Measurements from ENCODE around the gene TMEM163.

Gene TMEM163

GRCh38 chr2:134452042-134452733 is 266.6 kb downstream of the TMEM163 start:
- WGBS (ENCODE audit: insufficient coverage, insufficient read length): no CpG with 5 or more reads among the region's 9 CpGs
- H3K36me3 ChIP-seq (ENCODE audit: control insufficient read depth, insufficient read depth, low read length): peaks cover 6% of the 10 kb centered on the region; the same call in 1 of the 2 replicates
- no peaks in the 10 kb centered on the region for H3K4me1 ChIP-seq (ENCODE audit: control insufficient read depth, insufficient read depth, low read length)
- no peaks in the 10 kb centered on the region for H3K27me3 ChIP-seq (ENCODE audit: control insufficient read depth, insufficient read depth, low read length)
- no peak overlapping the region for H3K4me3 ChIP-seq (ENCODE audit: low read length)
- H3K9me3 ChIP-seq (ENCODE audit: control insufficient read depth, insufficient read depth, low read length): no peaks in the 10 kb centered on the region
- no peak overlapping the region for H3K27ac ChIP-seq (ENCODE audit: low read length)
- no peak for DNase-seq (ENCODE audit: low read depth, low spot score)

GRCh38 chr2:134451347-134451630 is 267.5 kb downstream of the TMEM163 start:
- Histone ChIP-seq H3K27ac (ENCODE audit: low read length) (no peak overlapping the region), H3K4me1 (ENCODE audit: control insufficient read depth, insufficient read depth, low read length) (no peaks in the 10 kb centered on the region), H3K27me3 (ENCODE audit: control insufficient read depth, insufficient read depth, low read length) (no peaks in the 10 kb centered on the region), H3K36me3 (ENCODE audit: control insufficient read depth, insufficient read depth, low read length) (peaks cover 6% of the 10 kb centered on the region; the same call in 1 of the 2 replicates), H3K9me3 (ENCODE audit: control insufficient read depth, insufficient read depth, low read length) (no peaks in the 10 kb centered on the region), H3K4me3 (ENCODE audit: low read length) (no peak overlapping the region)
- DNase-seq (ENCODE audit: low read depth, low spot score): no peak
- WGBS (ENCODE audit: insufficient coverage, insufficient read length): no CpG with 5 or more reads among the region's 2 CpGs

GRCh38 chr2:134449751-134450513 is 268.9 kb downstream of the TMEM163 start:
- Histone ChIP-seq H3K27me3 (ENCODE audit: control insufficient read depth, insufficient read depth, low read length) (no peaks in the 10 kb centered on the region), H3K27ac (ENCODE audit: low read length) (no peak overlapping the region), H3K4me1 (ENCODE audit: control insufficient read depth, insufficient read depth, low read length) (no peaks in the 10 kb centered on the region), H3K9me3 (ENCODE audit: control insufficient read depth, insufficient read depth, low read length) (no peaks in the 10 kb centered on the region), H3K36me3 (ENCODE audit: control insufficient read depth, insufficient read depth, low read length) (peaks cover 6% of the 10 kb centered on the region; the same call in 1 of the 2 replicates), H3K4me3 (ENCODE audit: low read length) (no peak overlapping the region)
- DNase-seq (ENCODE audit: low read depth, low spot score): no peak
- no CpG with 5 or more reads among the region's 15 CpGs for WGBS (ENCODE audit: insufficient coverage, insufficient read length)

GRCh38 chr2:134449157-134449556 is 269.6 kb downstream of the TMEM163 start:
- no peak for DNase-seq (ENCODE audit: low read depth, low spot score)
- no peaks in the 10 kb centered on the region for H3K27me3 ChIP-seq (ENCODE audit: control insufficient read depth, insufficient read depth, low read length)
- no peaks in the 10 kb centered on the region for H3K9me3 ChIP-seq (ENCODE audit: control insufficient read depth, insufficient read depth, low read length)
- H3K4me1 ChIP-seq (ENCODE audit: control insufficient read depth, insufficient read depth, low read length): no peaks in the 10 kb centered on the region
- no CpG with 5 or more reads among the region's 7 CpGs for WGBS (ENCODE audit: insufficient coverage, insufficient read length)
- no peak overlapping the region for H3K27ac ChIP-seq (ENCODE audit: low read length)
- H3K4me3 ChIP-seq (ENCODE audit: low read length): no peak overlapping the region
- H3K36me3 ChIP-seq (ENCODE audit: control insufficient read depth, insufficient read depth, low read length): peaks cover 6% of the 10 kb centered on the region; the same call in 1 of the 2 replicates

- Histone ChIP-seq H3K36me3 (ENCODE audit: control insufficient read depth, insufficient read depth, low read length) (peaks cover 6% of the 10 kb centered on the region; the same call in 1 of the 2 replicates), H3K27me3 (ENCODE audit: control insufficient read depth, insufficient read depth, low read length) (no peaks in the 10 kb centered on the region), H3K4me1 (ENCODE audit: control insufficient read depth, insufficient read depth, low read length) (no peaks in the 10 kb centered on the region), H3K4me3 (ENCODE audit: low read length) (no peak overlapping the region), H3K27ac (ENCODE audit: low read length) (no peak overlapping the region), H3K9me3 (ENCODE audit: control insufficient read depth, insufficient read depth, low read length) (no peaks in the 10 kb centered on the region)
- WGBS (ENCODE audit: insufficient coverage, insufficient read length): no CpG with 5 or more reads among the region's 6 CpGs
- DNase-seq (ENCODE audit: low read depth, low spot score): no peak
Measured at GRCh38 chr2:134448650-134449049, 270.1 kb downstream of the TMEM163 start.

- WGBS (ENCODE audit: insufficient coverage, insufficient read length): no CpG with 5 or more reads among the region's 4 CpGs
- no peaks in the 10 kb centered on the region for H3K27me3 ChIP-seq (ENCODE audit: control insufficient read depth, insufficient read depth, low read length)
- H3K4me1 ChIP-seq (ENCODE audit: control insufficient read depth, insufficient read depth, low read length): no peaks in the 10 kb centered on the region
- H3K36me3 ChIP-seq (ENCODE audit: control insufficient read depth, insufficient read depth, low read length): peaks cover 6% of the 10 kb centered on the region; the same call in 1 of the 2 replicates
- H3K9me3 ChIP-seq (ENCODE audit: control insufficient read depth, insufficient read depth, low read length): no peaks in the 10 kb centered on the region
- H3K4me3 ChIP-seq (ENCODE audit: low read length): no peak overlapping the region
- no peak overlapping the region for H3K27ac ChIP-seq (ENCODE audit: low read length)
- DNase-seq (ENCODE audit: low read depth, low spot score): no peak
Measured at GRCh38 chr2:134447669-134448068, 271.1 kb downstream of the TMEM163 start.

GRCh38 chr2:134446383-134447017 is 272.3 kb downstream of the TMEM163 start:
- Histone ChIP-seq H3K4me1 (ENCODE audit: control insufficient read depth, insufficient read depth, low read length) (no peaks in the 10 kb centered on the region), H3K36me3 (ENCODE audit: control insufficient read depth, insufficient read depth, low read length) (peaks cover 6% of the 10 kb centered on the region; the same call in 1 of the 2 replicates), H3K27me3 (ENCODE audit: control insufficient read depth, insufficient read depth, low read length) (no peaks in the 10 kb centered on the region), H3K27ac (ENCODE audit: low read length) (no peak overlapping the region), H3K4me3 (ENCODE audit: low read length) (no peak overlapping the region), H3K9me3 (ENCODE audit: control insufficient read depth, insufficient read depth, low read length) (no peaks in the 10 kb centered on the region)
- DNase-seq (ENCODE audit: low read depth, low spot score): no peak
- no CpG with 5 or more reads among the region's 8 CpGs for WGBS (ENCODE audit: insufficient coverage, insufficient read length)

GRCh38 chr2:134445985-134446382 is 272.8 kb downstream of the TMEM163 start:
- H3K36me3 ChIP-seq (ENCODE audit: control insufficient read depth, insufficient read depth, low read length): peaks cover 6% of the 10 kb centered on the region; the same call in 1 of the 2 replicates
- no CpG with 5 or more reads among the region's 11 CpGs for WGBS (ENCODE audit: insufficient coverage, insufficient read length)
- no peaks in the 10 kb centered on the region for H3K4me1 ChIP-seq (ENCODE audit: control insufficient read depth, insufficient read depth, low read length)

GRCh38 chr2:134445116-134445515 is 273.7 kb downstream of the TMEM163 start:
- WGBS (ENCODE audit: insufficient coverage, insufficient read length): no CpG with 5 or more reads among the region's 4 CpGs
- H3K4me1 ChIP-seq (ENCODE audit: control insufficient read depth, insufficient read depth, low read length): no peaks in the 10 kb centered on the region

More at GRCh38 chr2:134445985-134446382, 272.8 kb downstream of the TMEM163 start:
- no peak overlapping the region for H3K27ac ChIP-seq (ENCODE audit: low read length)
- H3K27me3 ChIP-seq (ENCODE audit: control insufficient read depth, insufficient read depth, low read length): no peaks in the 10 kb centered on the region
- no peak for DNase-seq (ENCODE audit: low read depth, low spot score)
- H3K9me3 ChIP-seq (ENCODE audit: control insufficient read depth, insufficient read depth, low read length): no peaks in the 10 kb centered on the region
- no peak overlapping the region for H3K4me3 ChIP-seq (ENCODE audit: low read length)

GRCh38 chr2:134443814-134444480 is 274.9 kb downstream of the TMEM163 start:
- Histone ChIP-seq H3K4me1 (ENCODE audit: control insufficient read depth, insufficient read depth, low read length) (no peaks in the 10 kb centered on the region), H3K4me3 (ENCODE audit: low read length) (no peak overlapping the region), H3K27ac (ENCODE audit: low read length) (no peak overlapping the region), H3K27me3 (ENCODE audit: control insufficient read depth, insufficient read depth, low read length) (no peaks in the 10 kb centered on the region), H3K9me3 (ENCODE audit: control insufficient read depth, insufficient read depth, low read length) (no peaks in the 10 kb centered on the region), H3K36me3 (ENCODE audit: control insufficient read depth, insufficient read depth, low read length) (peaks cover 6% of the 10 kb centered on the region; the same call in 1 of the 2 replicates)
- no CpG with 5 or more reads among the region's 11 CpGs for WGBS (ENCODE audit: insufficient coverage, insufficient read length)
- no peak for DNase-seq (ENCODE audit: low read depth, low spot score)

More at GRCh38 chr2:134445116-134445515, 273.7 kb downstream of the TMEM163 start:
- peaks cover 6% of the 10 kb centered on the region; the same call in 1 of the 2 replicates for H3K36me3 ChIP-seq (ENCODE audit: control insufficient read depth, insufficient read depth, low read length)
- H3K4me3 ChIP-seq (ENCODE audit: low read length): no peak overlapping the region
- H3K9me3 ChIP-seq (ENCODE audit: control insufficient read depth, insufficient read depth, low read length): no peaks in the 10 kb centered on the region
- H3K27ac ChIP-seq (ENCODE audit: low read length): no peak overlapping the region
- no peak for DNase-seq (ENCODE audit: low read depth, low spot score)
- H3K27me3 ChIP-seq (ENCODE audit: control insufficient read depth, insufficient read depth, low read length): no peaks in the 10 kb centered on the region

Measured in iPS DF 6.9 (cell line).